Stimulated activated CD4-positive, alpha-beta T cell treated with anti-CD3 and anti-CD28 coated beads, Interleukin-1b, Interleukin-23, amount 100 ng/mL, for 4 hours (primary cell): ENCODE results near the gene INTS6L.
A peak's percentile ranks its signal among the peaks of the same experiment; 100 is the strongest.

ENCODE experiments used
- DNase-seq, 2 donors: peaks; one replicate each; pipeline ENCODE4 v3.0.0-alpha.2; 2020; ENCODE audit warnings: low read depth in 2 of 2

INTS6L gene, protein sequence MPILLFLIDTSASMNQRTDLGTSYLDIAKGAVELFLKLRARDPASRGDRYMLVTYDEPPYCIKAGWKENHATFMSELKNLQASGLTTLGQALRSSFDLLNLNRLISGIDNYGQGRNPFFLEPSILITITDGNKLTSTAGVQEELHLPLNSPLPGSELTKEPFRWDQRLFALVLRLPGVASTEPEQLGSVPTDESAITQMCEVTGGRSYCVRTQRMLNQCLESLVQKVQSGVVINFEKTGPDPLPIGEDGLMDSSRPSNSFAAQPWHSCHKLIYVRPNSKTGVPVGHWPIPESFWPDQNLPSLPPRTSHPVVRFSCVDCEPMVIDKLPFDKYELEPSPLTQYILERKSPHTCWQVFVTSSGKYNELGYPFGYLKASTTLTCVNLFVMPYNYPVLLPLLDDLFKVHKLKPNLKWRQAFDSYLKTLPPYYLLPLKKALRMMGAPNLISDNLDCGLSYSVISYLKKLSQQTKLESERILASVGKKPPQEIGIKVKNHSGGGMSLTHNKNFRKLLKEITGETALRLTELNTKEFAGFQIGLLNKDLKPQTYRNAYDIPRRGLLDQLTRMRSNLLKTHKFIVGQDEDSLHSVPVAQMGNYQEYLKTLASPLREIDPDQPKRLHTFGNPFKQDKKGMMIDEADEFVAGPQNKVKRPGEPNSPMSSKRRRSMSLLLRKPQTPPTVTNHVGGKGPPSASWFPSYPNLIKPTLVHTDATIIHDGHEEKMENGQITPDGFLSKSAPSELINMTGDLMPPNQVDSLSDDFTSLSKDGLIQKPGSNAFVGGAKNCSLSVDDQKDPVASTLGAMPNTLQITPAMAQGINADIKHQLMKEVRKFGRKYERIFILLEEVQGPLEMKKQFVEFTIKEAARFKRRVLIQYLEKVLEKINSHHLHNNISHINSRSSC

DNA sequence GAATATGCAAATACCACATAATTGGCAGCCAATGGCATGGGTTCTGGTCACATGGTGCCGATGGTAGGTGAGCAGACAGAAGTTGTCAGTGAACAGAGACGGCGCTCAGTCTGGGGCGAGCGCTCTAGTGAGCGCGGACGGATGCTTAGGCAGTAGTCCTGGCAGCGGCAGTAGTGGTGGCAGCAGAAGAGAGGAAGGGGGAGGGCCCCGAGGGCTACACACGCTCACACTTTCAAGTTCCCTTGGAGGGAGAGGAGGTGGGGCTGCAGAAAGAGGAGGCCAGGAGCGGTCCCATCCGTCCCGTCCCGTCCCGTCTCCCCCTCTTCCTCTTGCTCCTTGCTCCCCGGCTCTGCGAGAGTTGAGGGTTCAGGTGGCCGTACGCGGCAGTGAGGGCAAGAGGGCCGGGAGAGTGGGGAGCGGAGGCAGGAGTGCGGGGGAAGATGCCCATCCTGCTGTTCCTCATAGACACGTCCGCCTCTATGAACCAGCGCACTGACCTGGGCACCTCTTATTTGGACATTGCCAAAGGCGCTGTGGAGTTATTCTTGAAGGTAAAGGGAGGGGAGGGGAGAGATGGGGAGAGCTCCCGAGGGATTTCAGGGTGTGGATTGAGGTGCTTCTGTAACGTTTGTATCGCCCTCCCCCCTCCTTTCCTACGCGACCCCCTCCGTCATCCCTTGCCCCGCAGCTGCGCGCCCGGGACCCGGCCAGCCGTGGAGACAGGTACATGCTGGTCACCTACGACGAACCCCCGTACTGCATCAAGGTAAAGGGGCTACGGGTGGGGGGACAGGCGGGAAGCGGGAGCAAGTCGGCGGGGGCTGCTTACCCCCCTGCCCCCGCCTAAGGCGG lies at the start of gene INTS6L:
Gene INTS6L, plus strand, starts transcription at position 108 of the 852 bp plus-strand sequence. Its CDS starts 333 bp downstream, at position 441.
- DNase-seq, result peak; percentile 54 to 66

- no peak for DNase-seq
Measured at GRCh38 chrX:135476378-135476777, 44.1 kb upstream of the INTS6L start.

DNA sequence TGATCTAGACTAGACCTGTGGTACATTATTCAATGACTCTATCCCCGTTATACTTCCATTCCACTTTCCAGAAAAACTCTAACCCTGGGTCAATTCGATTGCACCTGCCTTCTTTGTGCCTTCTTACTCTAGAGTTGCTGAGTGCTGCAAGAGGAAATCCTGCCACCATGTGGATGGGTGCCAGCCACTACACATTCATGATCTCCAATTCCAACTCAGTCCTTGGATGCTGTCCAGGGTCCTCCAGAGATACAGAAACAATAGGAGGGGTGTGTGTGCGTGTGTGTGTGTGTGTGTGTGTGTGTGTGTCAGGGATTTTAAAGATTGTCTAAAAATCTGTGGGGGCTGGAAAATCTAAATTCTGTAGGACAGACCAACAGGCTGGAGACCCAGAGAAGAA lies 42.9 kb upstream of the INTS6L start:
- peak in 1 of 2 donors; percentile 17 for DNase-seq

DNA sequence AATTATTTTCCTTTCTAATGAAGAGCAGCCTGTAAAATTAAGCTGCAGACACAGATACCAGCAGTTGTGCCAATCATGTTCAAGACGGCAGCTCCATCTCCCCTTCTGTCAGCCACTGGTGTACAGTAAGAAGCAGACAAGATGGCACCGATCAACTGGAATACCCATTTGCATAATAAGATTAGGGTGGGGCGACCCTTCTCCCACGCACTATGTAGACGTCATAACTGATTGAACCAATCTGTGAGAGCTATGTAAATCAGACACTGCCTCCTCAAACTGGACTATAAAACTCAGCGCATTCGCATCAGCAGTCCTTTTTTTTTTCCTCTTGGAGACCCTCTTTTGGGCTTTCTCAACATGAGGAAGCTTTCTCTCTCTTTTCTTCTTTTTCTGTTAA lies 40.4 kb upstream of the INTS6L start:
- no peak for DNase-seq

DNA sequence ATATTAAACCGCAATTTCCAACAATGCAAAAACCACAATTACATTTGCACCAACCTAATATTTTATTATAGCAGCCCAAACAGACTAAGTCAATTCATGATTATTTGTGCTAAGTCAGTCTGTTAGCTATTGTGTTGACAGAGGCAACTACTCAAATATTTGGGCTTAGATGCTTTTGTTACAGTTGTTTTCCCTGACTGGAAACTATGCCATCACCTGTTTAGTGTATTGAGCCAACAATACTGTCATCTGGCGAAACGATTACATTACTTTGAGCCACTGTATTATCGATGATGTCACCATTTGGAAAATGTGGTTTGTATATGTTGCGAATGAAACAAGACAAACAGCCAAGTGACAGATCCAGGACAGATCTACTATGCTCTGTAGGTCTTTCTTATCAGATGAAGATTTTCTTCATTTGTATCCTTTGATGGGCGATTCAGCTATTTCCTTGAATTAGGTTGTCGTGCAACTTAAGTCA lies 38.7 kb upstream of the INTS6L start:
- DNase-seq, result no peak

DNA sequence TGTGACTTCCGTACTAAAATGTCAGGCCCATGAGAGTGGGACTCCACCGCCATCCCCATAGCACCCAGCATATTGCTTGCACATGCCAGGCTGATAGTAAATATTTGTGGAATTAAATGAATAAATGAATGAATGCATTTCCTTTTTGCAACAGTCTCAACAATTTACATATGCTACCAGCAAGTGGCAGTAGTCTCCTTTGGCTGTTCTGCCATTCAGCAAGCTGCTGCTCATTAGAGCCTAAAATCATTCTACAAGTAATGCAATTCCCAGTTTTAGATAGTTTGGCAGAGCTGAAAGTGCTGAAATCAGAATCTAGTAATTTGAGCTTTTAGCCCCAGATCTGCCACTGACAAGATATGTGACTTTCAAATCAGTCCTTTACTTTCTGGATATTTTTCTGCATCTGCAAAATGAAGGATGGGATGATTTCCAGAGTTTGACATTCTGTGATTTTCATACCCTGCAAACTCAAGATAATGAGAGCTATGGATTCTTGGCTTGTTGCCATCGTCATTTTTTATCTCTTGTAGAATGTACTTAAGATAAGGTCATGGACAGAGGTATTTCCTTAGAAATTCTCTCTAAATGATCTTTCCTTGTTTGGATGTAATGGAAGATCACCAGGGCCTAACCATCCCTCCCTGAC lies 35.7 kb upstream of the INTS6L start:
- DNase-seq, result no peak

DNA sequence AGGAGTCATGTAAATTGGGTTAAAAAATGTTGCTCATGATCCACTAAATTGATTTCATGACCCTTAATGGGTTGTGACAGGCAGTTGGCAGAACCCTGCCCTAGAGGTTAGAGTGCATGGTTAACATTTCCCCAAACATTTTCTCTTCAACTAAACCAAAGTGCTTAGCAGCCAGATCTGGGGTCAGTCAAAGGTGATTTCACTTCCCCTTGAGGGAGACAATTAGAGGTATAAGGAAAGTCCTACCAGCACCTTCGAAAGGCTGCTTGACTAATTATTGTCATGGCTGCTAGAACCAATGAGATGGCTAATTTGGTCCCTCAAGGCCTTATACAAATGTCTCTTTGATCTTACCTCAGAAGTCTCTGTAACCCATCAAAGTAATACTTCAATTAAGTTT lies 30.9 kb upstream of the INTS6L start:
- DNase-seq, result no peak

DNA sequence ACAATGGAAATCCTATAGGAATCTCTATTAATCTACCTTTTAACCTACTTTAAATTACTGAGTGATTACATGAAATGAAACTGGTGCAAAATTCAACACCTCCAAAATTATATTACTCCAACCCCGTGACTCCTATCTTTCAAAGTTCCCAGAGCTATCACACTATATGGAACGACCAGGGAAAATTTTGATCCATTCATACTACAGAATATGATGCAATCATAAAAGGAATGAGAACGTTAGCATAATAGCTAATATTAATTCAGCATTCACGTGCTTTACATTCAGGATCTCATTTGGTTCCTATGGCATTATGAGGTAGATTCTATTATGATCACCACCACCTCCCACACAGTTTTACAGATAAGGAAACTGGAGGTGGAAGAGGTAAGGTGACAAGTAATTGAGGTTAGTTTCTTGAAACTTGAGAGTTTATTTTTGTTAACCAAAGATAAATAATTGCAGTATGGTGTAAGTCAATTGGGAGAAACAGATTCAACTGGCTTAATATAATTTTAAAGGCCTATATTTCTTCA lies 29.4 kb upstream of the INTS6L start:
- DNase-seq, result no peak

DNA sequence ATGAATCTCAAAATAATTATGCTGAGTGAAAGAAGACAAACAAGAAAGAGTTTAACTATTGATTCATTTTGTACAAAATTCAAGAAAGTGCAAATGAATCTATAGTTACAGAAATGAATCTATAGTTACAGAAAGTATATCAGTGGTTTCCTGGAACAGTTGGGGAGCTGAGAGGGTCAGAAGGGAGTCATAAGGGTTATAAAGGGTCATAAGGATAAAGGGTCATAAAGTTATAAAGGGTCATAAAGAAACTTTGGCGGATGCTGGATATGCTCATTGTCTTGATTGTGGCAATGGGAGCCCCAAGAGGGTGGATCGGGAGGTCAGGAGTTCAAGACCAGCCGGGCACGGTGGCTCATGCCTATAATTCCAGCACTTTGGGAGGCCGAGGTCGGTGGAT lies 26.0 kb upstream of the INTS6L start:
- no peak for DNase-seq

GRCh38 chrX:135497736-135498135 lies 22.7 kb upstream of the INTS6L start:
- DNase-seq, result no peak

DNA sequence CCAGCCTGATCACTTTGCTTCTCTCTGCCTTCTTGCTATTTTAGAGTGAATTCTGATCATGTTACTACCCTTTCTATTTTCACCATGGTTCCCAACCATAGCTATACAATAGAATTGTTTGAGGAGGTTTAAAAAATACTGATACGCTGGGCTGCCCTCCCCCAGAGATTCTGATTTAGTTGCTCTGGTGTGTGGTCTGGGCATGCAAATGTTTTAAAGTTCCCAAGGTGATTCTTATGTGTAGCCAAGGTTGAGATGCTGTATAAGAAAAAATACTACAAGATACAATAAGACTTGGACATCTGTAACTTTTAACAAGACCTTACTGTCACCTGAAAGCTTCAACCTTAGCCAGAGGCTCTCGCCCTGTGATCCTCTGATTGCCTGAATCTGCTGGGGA lies 22.2 kb upstream of the INTS6L start:
- no peak for DNase-seq

DNA sequence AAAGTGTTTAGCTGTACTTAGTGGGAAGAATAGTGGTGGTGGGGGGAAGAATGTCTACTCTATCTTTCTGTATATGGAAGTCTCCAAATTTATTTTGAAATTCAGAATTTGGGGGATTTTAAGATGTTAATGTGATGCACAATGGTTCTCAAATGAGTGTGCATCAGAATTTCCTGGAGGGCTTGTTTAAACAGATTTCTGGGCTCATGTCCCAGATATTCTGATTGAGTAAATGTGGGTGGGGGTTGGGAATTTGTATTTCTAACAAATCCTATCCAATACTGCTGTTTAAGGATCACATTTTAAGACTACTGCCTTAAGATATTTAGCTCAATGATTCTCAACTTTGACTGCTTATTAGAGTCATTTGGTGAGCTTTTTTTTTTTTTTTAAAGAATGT lies 15.1 kb upstream of the INTS6L start:
- DNase-seq, result no peak

GRCh38 chrX:135509885-135510284 lies 10.6 kb upstream of the INTS6L start:
- no peak for DNase-seq

GRCh38 chrX:135512508-135513129 lies 7.8 kb upstream of the INTS6L start:
- DNase-seq, result no peak

DNA sequence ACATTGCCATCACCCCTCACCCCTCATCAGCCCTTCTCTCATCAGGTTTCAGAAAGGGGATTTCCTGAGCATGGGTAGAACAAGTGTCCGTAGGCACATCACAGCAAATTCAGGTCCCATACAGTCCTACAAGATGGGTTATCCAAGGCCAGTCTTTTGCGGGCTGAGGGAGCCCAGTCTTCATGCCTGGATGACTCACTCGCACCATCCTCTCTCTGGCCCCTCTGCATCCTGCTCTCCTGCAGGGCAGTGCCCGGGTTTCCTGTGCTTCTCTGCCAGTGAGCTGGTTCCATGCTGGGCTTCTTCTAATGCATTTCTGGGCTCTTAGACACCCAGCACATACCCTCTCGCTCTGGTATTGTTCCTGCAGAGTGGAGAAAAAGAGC lies 7.3 kb upstream of the INTS6L start:
- no peak for DNase-seq

DNA sequence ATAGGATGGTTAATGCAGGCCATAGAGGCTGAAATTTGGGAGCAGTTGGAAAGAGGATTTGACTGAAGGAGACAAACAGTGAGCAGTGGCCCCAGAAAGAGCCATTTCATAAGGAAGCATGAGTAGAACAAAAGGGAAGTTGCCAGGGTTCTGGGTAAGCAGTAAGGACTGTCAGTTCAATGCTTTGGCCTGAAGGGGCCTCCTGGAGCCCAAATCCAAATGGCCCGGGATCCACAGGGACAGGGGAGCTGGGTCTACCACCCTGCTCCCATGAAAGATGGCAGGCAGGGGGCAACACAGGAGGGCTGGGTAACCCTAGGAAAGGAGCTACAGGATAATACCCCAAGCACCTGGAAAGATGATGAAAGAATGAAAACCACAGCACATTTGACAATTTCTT lies 4.1 kb upstream of the INTS6L start:
- no peak for DNase-seq

DNA sequence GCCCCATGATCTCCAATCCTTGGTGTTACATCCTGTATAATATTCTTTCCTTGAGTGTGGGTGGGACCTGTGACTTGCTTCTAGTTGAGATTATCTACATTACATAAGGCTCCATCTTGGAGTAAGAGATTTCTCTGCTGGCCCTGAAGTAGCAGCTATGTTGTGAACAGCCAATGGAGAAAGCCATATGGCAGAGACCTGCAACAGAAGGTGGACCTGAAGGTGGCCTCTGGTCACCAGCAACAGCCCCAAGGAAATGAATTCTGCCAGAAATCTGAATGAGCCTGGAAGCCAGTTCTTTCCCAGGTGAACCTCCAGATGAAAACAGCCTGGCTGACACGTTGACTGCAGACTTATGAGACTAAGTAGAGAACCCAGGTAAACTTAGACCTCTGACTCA lies 2.3 kb upstream of the INTS6L start:
- no peak for DNase-seq

DNA sequence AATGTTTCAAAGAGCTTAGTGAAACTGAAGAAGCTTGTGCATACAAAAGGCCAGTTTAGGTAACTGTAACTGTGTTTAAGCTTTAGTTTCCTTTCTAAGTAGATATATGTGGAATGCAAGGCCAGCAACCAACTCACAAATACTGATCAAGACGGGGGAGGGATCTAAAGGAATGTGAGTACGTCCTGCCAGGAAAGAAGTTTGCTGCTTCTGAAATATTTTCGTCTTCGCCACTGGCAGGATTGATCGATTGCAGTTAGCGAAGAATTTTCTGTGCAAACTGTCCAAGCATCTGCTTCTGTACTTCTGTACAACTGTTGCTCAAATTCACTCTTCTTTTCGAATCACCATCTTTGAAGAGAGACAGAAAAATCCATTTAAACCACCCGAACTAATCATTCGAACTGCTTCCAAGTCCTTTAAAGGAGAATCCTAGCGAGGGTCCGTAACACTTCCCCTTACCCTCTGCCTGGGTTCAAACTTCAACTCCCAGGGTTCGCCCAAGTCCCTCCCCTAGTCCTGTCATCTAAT lies 373 bp upstream of the INTS6L start:
- no peak for DNase-seq

DNA sequence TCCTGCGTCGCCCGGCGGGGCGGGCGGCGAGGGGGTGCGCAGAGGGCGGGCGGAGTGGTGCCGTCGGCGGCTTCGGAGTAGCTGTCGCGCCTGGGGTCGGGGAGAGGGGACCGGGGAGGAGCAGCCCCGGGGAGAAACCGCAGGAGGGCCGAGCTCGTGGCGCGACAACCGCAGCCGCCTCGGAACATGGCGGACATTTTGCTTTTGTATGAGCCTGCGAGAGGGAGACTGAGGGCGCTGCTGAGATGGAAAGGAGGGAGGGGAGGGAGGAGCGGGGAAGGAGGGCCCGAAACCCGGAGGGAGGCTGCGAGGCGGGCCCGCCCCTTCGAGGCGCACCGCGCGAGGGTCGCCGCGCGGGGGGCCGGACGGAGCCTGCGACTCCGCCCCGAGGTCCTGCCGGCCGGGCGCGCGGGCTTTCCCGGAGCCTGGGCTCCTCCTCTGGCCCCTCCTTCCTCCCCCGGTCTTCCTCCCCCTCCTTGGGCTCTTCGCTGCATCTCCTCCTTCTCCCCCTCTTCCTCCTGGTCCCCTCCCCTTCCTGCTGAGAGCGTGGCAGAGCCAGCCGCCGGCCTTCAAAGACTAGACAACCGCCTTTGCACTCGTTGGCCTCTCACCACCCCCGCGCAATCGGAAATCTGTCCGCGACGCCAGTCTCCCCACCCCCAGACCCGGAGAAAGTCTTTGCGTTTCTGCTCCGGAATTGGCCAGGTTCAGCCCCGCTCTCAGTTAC lies 1.1 kb downstream of the INTS6L start:
- DNase-seq, result peak; percentile 66 to 69

DNA sequence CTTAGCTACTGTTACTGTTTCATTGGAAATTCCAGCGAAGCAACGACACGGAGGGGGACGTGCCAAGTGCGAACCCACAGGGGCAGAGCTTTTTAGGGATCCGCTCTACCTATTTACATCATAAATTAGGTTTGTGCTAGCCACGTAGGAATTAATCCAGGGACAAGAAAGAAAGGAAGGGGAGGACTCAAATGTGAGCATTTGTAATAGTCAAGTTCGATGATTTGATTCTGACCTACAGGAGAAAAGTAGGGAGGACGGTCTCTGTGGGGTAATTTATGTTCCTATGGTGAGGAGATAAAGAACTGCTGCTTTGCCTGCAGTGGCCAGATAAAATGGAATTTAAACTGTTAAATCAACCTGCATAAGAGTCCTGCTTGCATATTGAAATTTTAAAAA lies 1.7 kb downstream of the INTS6L start:
- DNase-seq, result no peak
